Bronchial epithelial cell (primary cell): ENCODE data around the gene LRRC10. TPM values are rescaled to one million over a fixed set of nuclear protein-coding genes. Genes with fewer than 3 reads are reported as not detected.

Source experiments
- DNase-seq: peaks from one replicate; pipeline ENCODE4 v3.0.0-alpha.2; 2010; ENCODE audit warnings: low read depth
- FAIRE-seq: peaks from 2 replicates; lab custom pipeline; 2011; peaks lifted over from hg19 to GRCh38; lab: Jason Lieb, UNC
- H3K27me3 ChIP-seq: 2 replicates; pipeline ENCODE4 v1.5.1; 2011; ENCODE audit warnings: low read length; ENCODE audit not compliant: control insufficient read depth, insufficient read depth
- H3K36me3 ChIP-seq: 2 replicates; pipeline ENCODE4 v1.5.1; 2011; ENCODE audit warnings: low read length; ENCODE audit not compliant: control insufficient read depth, insufficient read depth
- H3K4me3 ChIP-seq: 2 replicates; pipeline ENCODE4 v1.5.1; 2011; ENCODE audit warnings: mild to moderate bottlenecking, low read depth, low read length, control low read depth
- CTCF ChIP-seq: IDR thresholded peaks from 2 replicates; pipeline ENCODE4 v1.5.1; 2011; ENCODE audit warnings: mild to moderate bottlenecking, moderate library complexity, low read length, control low read depth, inconsistent platforms; ENCODE audit not compliant: insufficient read depth, severe bottlenecking
- total RNA-seq: library from RNA; depleted of rRNA; stranded (reverse); fragments of >200 nt; gene quantifications from 2 replicates; pipeline ENCODE4 v1.2.1, GENCODE V29; 2014

Gene LRRC10
- total RNA-seq, 1 donor from 2014 or later: not detected

GRCh38 chr12:69569236-69569635 is 41.5 kb downstream of the LRRC10 start:
- FAIRE-seq (no peak), DNase-seq (peak; percentile 84)
- H3K36me3 ChIP-seq: peaks cover 6% of the 10 kb centered on the region
- H3K4me3 ChIP-seq: no peak overlapping the region
- TF ChIP-seq CTCF: no peak
- no peaks in the 10 kb centered on the region for H3K27me3 ChIP-seq

GRCh38 chr12:69566603-69567002 is 44.1 kb downstream of the LRRC10 start:
- Histone ChIP-seq H3K4me3 (no peak overlapping the region), H3K27me3 (no peaks in the 10 kb centered on the region), H3K36me3 (peaks cover 3% of the 10 kb centered on the region)
- TF ChIP-seq CTCF: peak; percentile 4
- FAIRE-seq: no peak
- no peak for DNase-seq

GRCh38 chr12:69563166-69563762 is 47.4 kb downstream of the LRRC10 start:
- no peak for TF ChIP-seq CTCF
- FAIRE-seq (no peak), DNase-seq (no peak)
- H3K36me3 ChIP-seq: peaks cover 2% of the 10 kb centered on the region
- H3K4me3 ChIP-seq: no peak overlapping the region
- no peaks in the 10 kb centered on the region for H3K27me3 ChIP-seq

Other genes starting within 250 kb of the LRRC10 start
- gene FRS2, start 140.5 kb downstream of the LRRC10 start, total RNA-seq: 25.5 and 27.1 TPM in 2 replicates
- 150 and 235 TPM in 2 replicates for gene CCT2, start 25.4 kb downstream of the LRRC10 start, total RNA-seq
- gene BEST3, start 88.4 kb upstream of the LRRC10 start, total RNA-seq: not detected in 2 replicates
- gene RAB3IP, start 128.0 kb upstream of the LRRC10 start, total RNA-seq: 50.8 and 51.5 TPM in 2 replicates
- 0.26 and 0.51 TPM in 2 replicates for gene MYRFL, start 214.3 kb upstream of the LRRC10 start, total RNA-seq